A172 (cell line): ENCODE results near the gene P4HTM. TPM values are rescaled to one million over a fixed set of nuclear protein-coding genes. Genes with fewer than 3 reads are reported as not detected.
"Not testable (repeated sequence)": the region's sequence is repeated elsewhere in the genome, so short reads cannot be mapped to it uniquely, and the experiment has no call there.

ENCODE experiments used
- DNase-seq: peaks from one replicate; pipeline ENCODE4 v3.0.0-alpha.2; 2015; ENCODE audit warnings: low spot score
- total RNA-seq: library from RNA; depleted of rRNA; stranded (reverse); fragments of >200 nt; shearing (Covaris generic); gene quantifications from 2 replicates; pipeline ENCODE4 v1.2.3, GENCODE V29; 2014

P4HTM gene
- total RNA-seq, 1 experiment from 2014 or later: 20.7 TPM

DNA sequence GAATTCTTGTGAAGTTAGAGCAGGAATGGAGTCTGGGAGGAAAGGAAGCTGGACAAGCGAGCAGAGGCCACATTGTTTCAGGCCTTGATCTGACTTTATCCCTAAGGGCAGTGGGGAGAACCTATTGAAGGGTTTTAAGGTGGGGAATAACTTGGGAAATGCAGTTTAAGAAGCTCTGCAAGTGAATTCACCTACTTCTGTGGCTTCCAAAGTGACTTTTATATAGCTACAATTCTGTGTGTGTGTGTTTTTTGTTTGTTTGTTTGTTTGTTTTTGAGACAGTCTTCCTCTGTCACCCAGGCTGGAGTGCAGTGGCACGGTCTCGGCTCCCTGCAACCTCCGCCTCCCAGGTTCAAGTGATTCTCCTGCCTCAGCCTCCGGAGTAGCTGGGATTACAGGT is 18.6 kb downstream of the P4HTM start:
- DNase-seq: not testable (repeated sequence)

GRCh38 chr3:49009396-49009795 is 19.4 kb downstream of the P4HTM start:
- no peak for DNase-seq

GRCh38 chr3:49012441-49013017 is 22.5 kb downstream of the P4HTM start:
- DNase-seq: no peak

DNA sequence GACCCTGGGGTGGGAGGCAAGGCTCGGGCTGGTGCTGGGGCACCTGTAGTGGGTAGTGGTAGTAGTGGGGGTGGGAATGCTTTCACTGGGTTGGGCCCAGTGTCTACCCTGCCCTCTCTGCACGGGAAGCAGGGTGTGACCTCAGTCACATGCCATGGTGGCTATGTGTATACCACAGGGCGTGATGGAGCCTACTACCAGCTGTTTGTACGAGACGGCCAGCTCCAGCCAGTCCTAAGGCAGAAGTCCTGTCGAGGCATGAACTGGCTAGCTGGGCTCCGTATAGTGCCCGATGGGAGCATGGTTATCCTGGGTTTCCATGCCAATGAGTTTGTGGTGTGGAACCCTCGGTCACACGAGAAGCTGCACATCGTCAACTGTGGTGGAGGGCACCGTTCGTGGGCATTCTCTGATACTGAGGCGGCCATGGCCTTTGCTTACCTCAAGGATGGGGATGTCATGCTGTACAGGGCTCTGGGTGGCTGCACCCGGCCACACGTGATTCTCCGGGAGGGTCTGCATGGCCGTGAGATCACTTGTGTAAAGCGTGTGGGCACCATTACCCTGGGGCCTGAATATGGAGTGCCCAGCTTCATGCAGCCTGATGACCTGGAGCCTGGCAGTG is 23.2 kb downstream of the P4HTM start:
- no peak for DNase-seq

DNA sequence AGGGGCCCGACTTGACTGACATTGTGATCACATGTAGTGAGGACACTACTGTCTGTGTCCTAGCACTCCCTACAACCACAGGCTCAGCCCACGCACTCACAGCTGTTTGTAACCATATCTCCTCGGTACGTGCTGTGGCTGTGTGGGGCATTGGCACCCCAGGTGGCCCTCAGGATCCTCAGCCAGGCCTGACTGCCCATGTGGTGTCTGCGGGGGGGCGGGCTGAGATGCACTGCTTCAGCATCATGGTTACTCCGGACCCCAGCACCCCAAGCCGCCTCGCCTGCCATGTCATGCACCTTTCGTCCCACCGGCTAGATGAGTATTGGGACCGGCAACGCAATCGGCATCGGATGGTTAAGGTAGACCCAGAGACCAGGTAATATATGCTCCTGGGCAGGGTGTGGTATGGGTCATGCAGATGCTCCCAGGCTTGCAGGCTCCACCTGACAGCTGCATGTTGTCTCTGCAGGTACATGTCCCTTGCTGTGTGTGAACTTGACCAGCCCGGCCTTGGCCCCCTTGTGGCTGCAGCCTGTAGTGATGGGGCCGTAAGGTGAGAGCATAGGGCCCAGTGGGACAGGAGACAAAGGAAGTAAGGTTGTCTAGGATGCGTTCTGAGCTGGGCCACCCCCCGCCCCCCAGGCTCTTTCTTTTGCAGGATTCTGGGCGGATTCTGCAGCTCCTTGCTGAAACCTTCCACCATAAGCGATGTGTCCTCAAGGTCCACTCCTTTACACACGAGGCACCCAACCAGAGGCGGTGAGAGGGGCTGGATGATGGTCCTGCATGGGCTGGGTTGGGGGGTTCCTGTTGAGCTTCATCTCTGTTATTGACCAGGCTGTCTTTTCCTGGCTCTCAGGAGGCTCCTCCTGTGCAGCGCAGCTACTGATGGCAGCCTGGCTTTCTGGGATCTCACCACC is 24.0 kb downstream of the P4HTM start:
- no peak for DNase-seq

GRCh38 chr3:49015072-49015471 is 25.0 kb downstream of the P4HTM start:
- DNase-seq: no peak

GRCh38 chr3:49015765-49016164 is 25.7 kb downstream of the P4HTM start:
- DNase-seq: no peak

DNA sequence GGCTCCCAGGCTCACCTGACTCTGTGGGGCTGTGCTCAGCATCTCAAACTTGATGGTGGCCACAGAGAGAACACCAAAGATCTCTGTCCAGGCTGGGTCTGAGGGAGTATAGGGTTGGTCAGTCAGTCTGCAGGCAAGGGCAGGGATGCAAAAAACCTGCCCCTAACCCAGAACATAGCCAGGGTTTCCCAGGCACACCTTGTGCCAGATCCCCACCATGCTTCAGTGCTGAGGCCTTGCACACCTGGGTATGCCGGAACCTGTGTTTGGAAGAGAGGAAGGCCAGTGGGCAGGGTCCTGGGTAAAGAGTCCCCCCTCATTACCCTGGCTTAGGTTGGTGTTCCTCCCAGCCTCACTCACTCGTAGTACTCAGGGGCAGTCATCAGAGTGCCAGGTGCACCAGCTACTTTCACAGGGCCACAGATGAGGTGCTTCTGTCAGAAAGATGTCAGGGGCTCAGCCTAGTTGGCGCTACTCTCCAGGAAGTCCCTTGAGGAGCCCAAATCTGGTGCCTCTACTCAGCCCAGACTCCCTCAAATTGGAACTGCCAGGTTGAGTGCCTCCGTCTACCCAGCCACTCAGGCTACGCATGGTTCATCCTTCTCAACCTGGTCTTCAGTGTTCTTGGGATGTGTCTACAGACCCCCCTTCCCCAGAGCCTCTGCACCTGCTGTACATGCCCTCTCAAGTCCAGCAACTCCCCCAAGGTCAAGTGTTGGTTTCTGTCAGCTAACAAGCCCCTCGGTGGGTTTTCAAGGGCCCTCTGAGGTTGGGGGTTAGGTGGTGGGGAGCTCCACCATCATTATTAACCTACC is 26.6 kb downstream of the P4HTM start:
- DNase-seq: no peak

DNA sequence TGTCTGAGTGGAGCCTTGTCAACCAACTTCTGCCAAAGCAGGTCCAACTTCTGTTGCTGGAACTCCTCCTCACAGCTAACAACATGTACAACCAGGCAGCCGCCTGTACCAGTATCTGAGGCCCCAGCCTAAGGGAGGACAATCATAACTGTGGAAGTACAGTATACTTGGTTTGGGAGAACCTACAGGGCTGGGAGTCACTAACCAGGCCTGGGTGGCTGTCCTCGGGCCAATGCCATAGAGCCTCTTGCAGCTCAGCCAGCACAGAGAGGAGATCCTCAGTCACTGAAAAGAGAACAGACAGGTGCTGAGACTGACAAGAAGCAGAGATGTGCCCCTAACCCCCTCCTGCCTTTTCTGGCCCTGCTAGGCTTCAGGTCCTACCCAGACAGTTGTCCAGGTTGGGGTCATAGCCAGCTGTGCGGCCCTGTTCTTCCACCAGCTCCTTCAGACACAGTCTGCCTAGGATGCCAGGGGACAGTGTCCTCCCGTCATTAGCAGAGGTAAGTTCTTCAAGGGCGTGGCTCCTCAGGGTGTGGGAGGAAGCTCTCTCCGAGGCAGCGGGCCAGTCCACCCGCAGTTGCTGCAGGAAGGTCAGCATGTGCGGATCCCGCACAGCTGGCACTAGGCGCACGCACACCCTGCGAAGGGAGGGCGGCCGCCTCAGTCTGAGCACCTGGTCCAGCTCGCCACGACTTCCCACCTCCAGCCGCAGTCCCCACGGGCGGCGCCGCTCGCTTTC is 27.4 kb downstream of the P4HTM start:
- no peak for DNase-seq

- peak; percentile 45 for DNase-seq
Measured at GRCh38 chr3:49017971-49018706, 28.1 kb downstream of the P4HTM start, which contains the start of gene DALRD3. TSS of gene DALRD3 (minus strand) at chr3:49018580. CDS start at chr3:49018564, 16 bp downstream.

- no peak for DNase-seq
Measured at GRCh38 chr3:49018707-49019006, 28.6 kb downstream of the P4HTM start.

DNA sequence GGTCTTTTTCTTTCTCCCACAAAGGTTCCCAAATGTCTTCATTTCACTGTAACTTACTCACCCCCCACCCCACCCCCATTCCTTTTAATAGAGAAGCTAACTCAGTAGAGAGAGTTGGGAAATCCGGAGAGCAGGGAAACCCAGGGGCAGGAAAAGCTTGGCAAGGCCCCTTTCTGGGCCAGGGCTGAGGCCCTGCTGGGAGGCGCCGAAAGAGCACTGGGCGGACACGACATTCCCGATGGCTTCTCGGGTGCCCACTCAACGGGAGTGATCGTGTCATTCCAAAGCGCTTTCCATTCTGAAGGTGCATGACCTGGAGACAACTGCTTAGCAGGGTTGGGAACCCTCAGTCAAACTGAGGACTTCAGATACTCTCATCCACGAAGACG is 29.9 kb downstream of the P4HTM start:
- no peak for DNase-seq

- no peak for DNase-seq
Measured at GRCh38 chr3:49020330-49021212, 30.5 kb downstream of the P4HTM start.

DNA sequence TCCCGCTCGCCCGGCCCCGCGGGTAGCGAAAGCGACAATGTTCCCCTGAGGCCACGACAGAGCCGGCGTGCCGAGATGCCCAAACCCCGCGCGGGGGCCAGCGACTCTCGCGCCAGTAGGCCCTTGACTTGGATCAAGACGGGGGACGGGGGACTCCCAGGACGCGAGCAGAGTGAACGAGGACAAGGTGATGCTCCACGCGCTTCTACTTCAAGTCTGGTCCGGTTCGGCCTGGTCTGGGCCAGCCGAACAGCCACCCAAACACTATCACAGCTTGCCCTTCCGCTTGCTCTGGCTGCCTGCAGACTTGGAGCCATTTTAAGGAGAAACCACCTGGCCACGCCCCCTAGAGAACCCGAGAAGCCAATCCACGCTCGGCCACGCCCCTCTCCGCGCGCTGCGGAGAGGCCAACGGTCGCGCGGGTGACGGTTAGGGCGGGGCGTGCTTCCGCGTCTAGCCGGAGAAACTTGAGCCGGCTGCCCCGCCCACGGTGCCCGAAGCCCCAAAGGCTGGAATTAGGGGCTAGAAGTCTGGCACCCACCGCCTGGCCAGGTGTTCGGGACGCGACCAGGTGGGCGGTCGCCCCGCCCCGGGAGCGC is 31.3 kb downstream of the P4HTM start:
- DNase-seq: peak; percentile 95

DNA sequence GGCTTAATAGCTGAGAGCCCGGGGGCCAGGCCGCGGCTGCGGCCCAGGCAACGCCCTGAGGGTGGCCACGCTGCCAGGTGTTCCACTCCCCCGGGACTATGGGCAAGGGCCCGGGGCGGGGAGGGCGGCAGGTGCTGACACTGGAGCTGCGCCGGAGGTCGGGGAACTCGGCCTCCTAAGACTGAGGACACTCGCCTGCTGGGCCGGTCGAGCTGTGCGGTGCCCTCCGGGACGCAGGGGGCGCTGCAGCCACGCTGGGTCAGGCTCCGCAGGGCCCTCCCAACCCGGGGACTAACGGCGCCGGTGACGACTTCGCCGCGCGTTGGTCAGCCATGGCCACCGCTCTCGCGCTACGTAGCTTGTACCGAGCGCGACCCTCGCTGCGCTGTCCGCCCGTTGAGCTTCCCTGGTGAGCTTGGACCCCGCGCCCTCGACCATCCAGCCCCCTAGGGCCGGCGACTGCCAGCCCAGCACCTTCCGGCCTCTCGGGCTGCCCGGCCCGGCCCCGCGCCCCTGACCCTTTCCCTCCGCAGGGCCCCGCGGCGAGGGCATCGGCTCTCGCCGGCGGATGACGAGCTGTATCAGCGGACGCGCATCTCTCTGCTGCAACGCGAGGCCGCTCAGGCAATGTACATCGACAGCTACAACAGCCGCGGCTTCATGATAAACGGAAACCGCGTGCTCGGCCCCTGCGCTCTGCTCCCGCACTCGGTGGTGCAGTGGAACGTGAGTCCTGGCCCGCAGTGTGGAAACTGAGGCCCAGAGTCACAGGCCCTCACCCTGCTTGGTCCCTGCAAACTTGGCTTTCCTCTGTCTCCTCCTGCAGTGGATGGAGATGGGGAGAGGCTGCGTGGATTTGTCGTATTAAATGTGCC is 32.0 kb downstream of the P4HTM start, which contains the start of gene NDUFAF3:
Gene NDUFAF3 (plus strand): TSS at position 309 of the 875 bp plus-strand sequence. CDS start 24 bp downstream, at position 333.
- DNase-seq: peak; percentile 85

GRCh38 chr3:49022688-49023171 is 32.7 kb downstream of the P4HTM start:
- no peak for DNase-seq

- DNase-seq: no peak
Measured at GRCh38 chr3:49023775-49024174, 33.7 kb downstream of the P4HTM start.

GRCh38 chr3:49024449-49024848 is 34.4 kb downstream of the P4HTM start:
- no peak for DNase-seq
